H1 (cell line): ENCODE measurements around the gene FIGNL1. TPM values are rescaled to one million over a fixed set of nuclear protein-coding genes. Genes with fewer than 3 reads are reported as not detected.

Experiments used
- CTCF ChIA-PET: fragments of 300-600 bp; sonication (Branson Sonifier 250); formaldehyde crosslinking; loops from one replicate; lab custom pipeline; 2021; ENCODE audit not compliant: partially characterized antibody; lab: Charles Lee
- POLR2A ChIA-PET: fragments of 300-600 bp; sonication (Branson Sonifier 250); formaldehyde crosslinking; loops from one replicate; lab custom pipeline; 2021; ENCODE audit warnings: inconsistent platforms; ENCODE audit not compliant: partially characterized antibody; lab: Charles Lee
- DNase-seq, 2 experiments: peaks; one replicate each; pipeline versions ENCODE4 v3.0.0 to v3.0.0-alpha.2; 2010 to 2022; ENCODE audit warnings: low spot score in 2 of 2, low read depth in 1 of 2, mixed read lengths in 1 of 2
- FAIRE-seq: peaks from 2 replicates; lab custom pipeline; 2011; peaks lifted over from hg19 to GRCh38; lab: Jason Lieb, UNC
- H2AFZ ChIP-seq: 2 replicates; pipeline ENCODE4 v1.8.1; 2012; ENCODE audit warnings: low read length, inconsistent platforms
- H2AK5ac ChIP-seq: 2 replicates; pipeline ENCODE4 v1.6.1; 2013; ENCODE audit warnings: low read depth, low read length
- H2BK120ac ChIP-seq: replicated peaks from 2 replicates; pipeline ENCODE3; 2013; ENCODE audit warnings: low read depth, low read length, inconsistent platforms
- H2BK12ac ChIP-seq: 2 replicates; pipeline ENCODE4 v1.6.1; 2013; ENCODE audit warnings: low read depth, low read length
- H2BK15ac ChIP-seq: 2 replicates; pipeline ENCODE4 v1.6.1; 2013; ENCODE audit warnings: low read length
- H2BK20ac ChIP-seq: 2 replicates; pipeline ENCODE4 v1.6.1; 2013; ENCODE audit warnings: low read length
- H2BK5ac ChIP-seq: 2 replicates; pipeline ENCODE4 v1.6.1; 2013; ENCODE audit warnings: low read depth, low read length
- H3K14ac ChIP-seq: 2 replicates; pipeline ENCODE4 v1.6.1; 2013; ENCODE audit warnings: inconsistent platforms; ENCODE audit not compliant: insufficient read length
- H3K18ac ChIP-seq: 2 replicates; pipeline ENCODE4 v1.6.1; 2013; ENCODE audit warnings: low read length; ENCODE audit errors: extremely low read depth
- H3K23ac ChIP-seq: 2 replicates; pipeline ENCODE4 v1.6.1; 2013; ENCODE audit warnings: inconsistent platforms; ENCODE audit not compliant: insufficient read length
- H3K23me2 ChIP-seq: 2 replicates; pipeline ENCODE4 v1.6.1; 2013; ENCODE audit warnings: low read depth, low read length
- H3K27ac ChIP-seq: 2 replicates; pipeline ENCODE4 v1.6.1; 2011; ENCODE audit warnings: low read depth, low read length, inconsistent platforms
- H3K27me3 ChIP-seq, 4 experiments: replicated peaks in 1 of 4; 1 replicate in 1 of 4; 2 replicates in 3 of 4; pipeline versions ENCODE4 v1.6.1 to v1.8.1; 2011 to 2013; ENCODE audit warnings: low read length in 3 of 4, mild to moderate bottlenecking in 3 of 4, inconsistent platforms in 2 of 4, mixed read lengths in 2 of 4, moderate library complexity in 1 of 4; ENCODE audit not compliant: control insufficient read depth in 3 of 4, insufficient read depth in 3 of 4; ENCODE audit errors: extremely low read depth in 1 of 4
- H3K36me3 ChIP-seq, 4 experiments: 2 replicates each; pipeline versions ENCODE4 v1.6.1 to v1.8.1; 2011 to 2013; ENCODE audit warnings: mild to moderate bottlenecking in 4 of 4, low read length in 3 of 4, moderate library complexity in 2 of 4, control low read depth in 1 of 4, inconsistent platforms in 1 of 4; ENCODE audit not compliant: insufficient read depth in 4 of 4, control insufficient read depth in 2 of 4
- H3K4ac ChIP-seq: replicated peaks from 2 replicates; pipeline ENCODE3; 2013; ENCODE audit warnings: low read length, low read depth, mixed read lengths, inconsistent platforms; ENCODE audit not compliant: insufficient read length
- H3K4me1 ChIP-seq, 4 experiments: replicated peaks in 1 of 4; 1 replicate in 1 of 4; 2 replicates in 3 of 4; pipeline versions ENCODE4 v1.6.1 to v1.8.1; 2011 to 2013; ENCODE audit warnings: low read length in 3 of 4, inconsistent platforms in 2 of 4, mixed read lengths in 1 of 4; ENCODE audit not compliant: insufficient read depth in 4 of 4, control insufficient read depth in 3 of 4
- H3K4me2 ChIP-seq, 2 experiments: 2 replicates each; pipeline versions ENCODE4 v1.6.1 to v1.8.1; 2011 to 2013; ENCODE audit warnings: low read depth in 2 of 2, low read length in 2 of 2, control low read depth in 1 of 2, inconsistent platforms in 1 of 2, mild to moderate bottlenecking in 1 of 2; ENCODE audit not compliant: insufficient read depth in 1 of 2
- H3K4me3 ChIP-seq, 4 experiments: fragments of 200-600, 300-600 bp in 1 of 4; sonication (generic), shearing (Covaris generic), sonication (Bioruptor Twin) in 1 of 4; 2 replicates each; pipeline versions ENCODE4 v1.5.1 to v1.8.1; 2011 to 2016; ENCODE audit warnings: low read length in 4 of 4, low read depth in 3 of 4, control low read depth in 2 of 4, inconsistent platforms in 2 of 4, mild to moderate bottlenecking in 2 of 4, mixed read lengths in 1 of 4, moderate library complexity in 1 of 4; ENCODE audit not compliant: insufficient read depth in 2 of 4; ENCODE audit errors: extremely low read depth in 1 of 4
- H3K56ac ChIP-seq: replicated peaks from 2 replicates; pipeline ENCODE3; 2013; ENCODE audit warnings: low read depth, mild to moderate bottlenecking, mixed read lengths, low read length, inconsistent platforms; ENCODE audit not compliant: insufficient read length
- H3K79me1 ChIP-seq: 2 replicates; pipeline ENCODE4 v1.6.1; 2013; ENCODE audit warnings: low read depth, low read length, control low read depth
- H3K79me2 ChIP-seq, 2 experiments: 2 replicates each; pipeline versions ENCODE4 v1.6.1 to v1.8.1; 2012 to 2013; ENCODE audit warnings: low read length in 2 of 2, mild to moderate bottlenecking in 2 of 2, inconsistent platforms in 1 of 2; ENCODE audit not compliant: insufficient read depth in 2 of 2, control insufficient read depth in 1 of 2
- H3K9ac ChIP-seq, 4 experiments: replicated peaks in 1 of 4; 1 replicate in 1 of 4; 2 replicates in 3 of 4; pipeline versions ENCODE4 v1.6.1 to v1.8.1; 2011 to 2013; ENCODE audit warnings: low read depth in 3 of 4, low read length in 3 of 4, control low read depth in 2 of 4, mild to moderate bottlenecking in 2 of 4, moderate library complexity in 2 of 4, inconsistent platforms in 1 of 4; ENCODE audit errors: extremely low read depth in 1 of 4
- H3K9me3 ChIP-seq, 2 experiments: 2 replicates each; pipeline versions ENCODE4 v1.6.1 to v1.8.1; 2012 to 2013; ENCODE audit warnings: mild to moderate bottlenecking in 2 of 2, moderate library complexity in 2 of 2, control low read depth in 1 of 2, inconsistent platforms in 1 of 2, low read depth in 1 of 2, low read length in 1 of 2, mixed read lengths in 1 of 2; ENCODE audit not compliant: insufficient read depth in 2 of 2
- H4K20me1 ChIP-seq, 2 experiments: replicated peaks in 1 of 2; 2 replicates each; pipeline versions ENCODE3 to v1.8.1; 2011 to 2013; ENCODE audit warnings: inconsistent platforms in 2 of 2, low read length in 2 of 2, mild to moderate bottlenecking in 1 of 2; ENCODE audit not compliant: insufficient read depth in 2 of 2, control insufficient read depth in 1 of 2
- H4K5ac ChIP-seq: 2 replicates; pipeline ENCODE4 v1.6.1; 2013; ENCODE audit warnings: low read length, low read depth, mixed read lengths, inconsistent platforms; ENCODE audit not compliant: insufficient read length
- H4K8ac ChIP-seq: 2 replicates; pipeline ENCODE4 v1.8.0; 2013; ENCODE audit warnings: mild to moderate bottlenecking, moderate library complexity, low read length, inconsistent platforms; ENCODE audit not compliant: insufficient read depth; ENCODE audit errors: extremely low read depth
- H4K91ac ChIP-seq: replicated peaks from 2 replicates; pipeline ENCODE3; 2013; ENCODE audit warnings: low read length, mixed read lengths, inconsistent platforms; ENCODE audit not compliant: insufficient read length
- SRF ChIP-seq: IDR thresholded peaks from 2 replicates; pipeline ENCODE4 v1.6.1; 2011; ENCODE audit warnings: mild to moderate bottlenecking, low read depth, low read length, moderate library complexity
- WGBS, 2 experiments: shearing (Covaris generic) in 1 of 2; methylation state at CpG; one replicate each; pipeline versions ENCODE4 v1.1.6 to v1.1.7; 2013 to 2015; ENCODE audit warnings: low lambda C conversion rate in 2 of 2, mixed read lengths in 2 of 2, inconsistent platforms in 1 of 2, low coverage in 1 of 2, missing lambda C conversion rate in 1 of 2; ENCODE audit not compliant: insufficient replicate concordance in 2 of 2, insufficient coverage in 1 of 2, insufficient read length in 1 of 2; ENCODE audit errors: extremely low coverage in 1 of 2, missing lambda C conversion rate in 1 of 2; 5-methylcytosine and 5-hydroxymethylcytosine counted together
- polyA plus RNA-seq, 7 experiments: library from polyadenylated mRNA; depleted of rRNA in 3 of 7; stranded (reverse) in 5 of 7; unstranded in 2 of 7; fragments of >200 nt in 5 of 7; fragments of 200-250 nt in 2 of 7; gene quantifications; 1 replicate in 5 of 7; 2 replicates in 1 of 7; 4 replicates in 1 of 7; pipeline versions ENCODE4 v1.2.1 to v1.2.3, GENCODE V29; 2011 to 2013; ENCODE audit warnings: missing spikeins in 2 of 7, mixed read lengths in 2 of 7
- total RNA-seq: library from RNA; stranded (reverse); fragmentation: NEBNext Ultra II Directional; extraction: Animal tissue kit (Norgen Biotek cat#: 25700); gene quantifications from 2 replicates; pipeline ENCODE4 v1.2.1, GENCODE V29; 2021
- TF ChIP-seq, protein P1 (sequence below): IDR thresholded peaks from 2 replicates; pipeline ENCODE4 v1.6.1; 2012; ENCODE audit warnings: inconsistent platforms
- TF ChIP-seq, protein P2 (sequence below): IDR thresholded peaks from 2 replicates; pipeline ENCODE4 v1.6.1; 2012; ENCODE audit warnings: inconsistent platforms

FIGNL1 gene
- total and polyA plus RNA-seq, 2 of the 8 experiments (the other 6 are each of a cell fraction or from before 2014, with no cell fraction given): 6.5 to 9.9 TPM

DNA sequence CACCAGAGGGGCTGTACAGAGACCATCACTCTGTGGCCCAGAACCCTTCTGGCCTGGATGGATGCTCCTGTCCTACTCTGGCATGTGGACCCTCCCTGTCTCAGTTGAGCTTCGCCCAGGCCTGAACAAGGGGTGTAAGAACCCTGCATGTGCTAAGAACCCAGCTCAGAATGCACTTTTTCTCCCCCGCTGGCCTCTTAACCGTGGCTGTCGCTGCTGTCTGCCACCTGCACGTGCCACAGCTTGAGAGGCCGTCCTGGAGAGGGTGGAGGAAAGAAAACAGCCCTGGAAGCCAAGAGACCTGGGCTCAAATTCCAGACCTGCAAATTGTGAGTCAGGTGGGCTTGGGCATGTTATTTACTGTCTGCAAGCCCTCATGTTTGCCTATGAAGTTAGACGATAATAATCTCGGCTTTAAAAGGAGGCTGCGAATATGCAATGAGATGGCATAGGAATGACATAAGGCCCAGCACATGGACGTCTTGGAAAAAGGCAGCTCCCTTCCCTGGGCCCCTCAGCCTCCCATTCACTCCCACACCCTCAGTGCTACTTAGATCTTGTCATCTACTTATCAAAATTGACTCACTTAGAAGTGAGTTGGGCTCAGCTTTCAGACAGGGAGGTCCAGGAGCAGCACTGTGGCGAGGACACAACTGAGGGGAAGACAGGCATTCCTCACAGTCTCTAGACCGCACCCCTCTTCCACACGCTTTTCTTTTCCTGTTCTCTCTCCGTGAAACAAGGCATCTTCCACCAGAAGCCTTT, 31.4 kb downstream of the FIGNL1 start:
- POLR2A ChIA-PET: no interaction called here
- H3K27ac ChIP-seq: no peak overlapping the region

More for the DNA sequence above, 31.4 kb downstream of the FIGNL1 start:
- Histone ChIP-seq H4K91ac (no peak overlapping the region), H3K56ac (no peak overlapping the region), H3K23me2 (no peaks in the 10 kb centered on the region), H2AFZ (peak overlapping the region; percentile 51), H3K36me3 (no peaks in the 10 kb centered on the region), H4K20me1 (no peaks in the 10 kb centered on the region), H3K9ac (no peak overlapping the region), H2BK120ac (no peak overlapping the region), H4K5ac (no peak overlapping the region), H3K14ac (no peak overlapping the region), H3K4ac (no peak overlapping the region), H3K27me3 (no peaks in the 10 kb centered on the region; a peak in 1 of 7 replicates)
- CTCF ChIA-PET: interaction anchor here (0.6 to 5.1 kb wide), 40 partner anchors 8 to 723 kb away, joined by 3 to 50 read pairs (median 4); no protein-coding TSS in a partner anchor
- no peak for FAIRE-seq
- TF ChIP-seq SRF: no peak
- TF ChIP-seq, protein P1, sequence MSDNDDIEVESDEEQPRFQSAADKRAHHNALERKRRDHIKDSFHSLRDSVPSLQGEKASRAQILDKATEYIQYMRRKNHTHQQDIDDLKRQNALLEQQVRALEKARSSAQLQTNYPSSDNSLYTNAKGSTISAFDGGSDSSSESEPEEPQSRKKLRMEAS: peak; percentile 47; the same call in 1 of the 2 replicates
- TF ChIP-seq, protein P2, sequence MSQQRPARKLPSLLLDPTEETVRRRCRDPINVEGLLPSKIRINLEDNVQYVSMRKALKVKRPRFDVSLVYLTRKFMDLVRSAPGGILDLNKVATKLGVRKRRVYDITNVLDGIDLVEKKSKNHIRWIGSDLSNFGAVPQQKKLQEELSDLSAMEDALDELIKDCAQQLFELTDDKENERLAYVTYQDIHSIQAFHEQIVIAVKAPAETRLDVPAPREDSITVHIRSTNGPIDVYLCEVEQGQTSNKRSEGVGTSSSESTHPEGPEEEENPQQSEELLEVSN: 0 out of 2 replicates have a peak, but pooled peaks have one; percentile 28
- TF ChIP-seq, all 59 proteins: peak for 2
- H3K18ac ChIP-seq: peak overlapping the region; percentile 20; the same call in 1 of the 2 replicates
- no peaks in the 10 kb centered on the region for H3K79me1 ChIP-seq
- no peak overlapping the region for H2AK5ac ChIP-seq
- H3K79me2 ChIP-seq: no peaks in the 10 kb centered on the region
- no peak overlapping the region for H3K4me3 ChIP-seq
- H2BK20ac ChIP-seq: no peak overlapping the region
- H2BK5ac ChIP-seq: no peak overlapping the region
- WGBS, 2 experiments: 80% methylated on average over 14 of the region's 14 CpGs; no CpG with 5 or more reads in 1 of the 2 experiments
- H3K4me2 ChIP-seq: no peak overlapping the region
- H2BK12ac ChIP-seq: peak overlapping the region; percentile 21; the same call in 1 of the 2 replicates
- DNase-seq: no peak
- H3K9me3 ChIP-seq: no peaks in the 10 kb centered on the region
- H3K23ac ChIP-seq: no peak overlapping the region
- H3K4me1 ChIP-seq: peaks cover 0 to 8% (median 4%) of the 10 kb centered on the region in 4 experiments; a peak in 5 of 7 replicates
- H4K8ac ChIP-seq: no peak overlapping the region
- H2BK15ac ChIP-seq: peak overlapping the region; percentile 35; the same call in 1 of the 2 replicates
